Measurements from ENCODE around the gene LXN.
"Not testable (repeated sequence)": the region's sequence is repeated elsewhere in the genome, so short reads cannot be mapped to it uniquely, and the experiment has no call there.

LXN gene, protein sequence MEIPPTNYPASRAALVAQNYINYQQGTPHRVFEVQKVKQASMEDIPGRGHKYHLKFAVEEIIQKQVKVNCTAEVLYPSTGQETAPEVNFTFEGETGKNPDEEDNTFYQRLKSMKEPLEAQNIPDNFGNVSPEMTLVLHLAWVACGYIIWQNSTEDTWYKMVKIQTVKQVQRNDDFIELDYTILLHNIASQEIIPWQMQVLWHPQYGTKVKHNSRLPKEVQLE

GRCh38 chr3:158672215-158673176 lies at the start of gene LXN:
Gene LXN (minus strand): TSS chr3:158672648. CDS start chr3:158672478, 170 bp downstream.
- no peak for DNase-seq

DNA sequence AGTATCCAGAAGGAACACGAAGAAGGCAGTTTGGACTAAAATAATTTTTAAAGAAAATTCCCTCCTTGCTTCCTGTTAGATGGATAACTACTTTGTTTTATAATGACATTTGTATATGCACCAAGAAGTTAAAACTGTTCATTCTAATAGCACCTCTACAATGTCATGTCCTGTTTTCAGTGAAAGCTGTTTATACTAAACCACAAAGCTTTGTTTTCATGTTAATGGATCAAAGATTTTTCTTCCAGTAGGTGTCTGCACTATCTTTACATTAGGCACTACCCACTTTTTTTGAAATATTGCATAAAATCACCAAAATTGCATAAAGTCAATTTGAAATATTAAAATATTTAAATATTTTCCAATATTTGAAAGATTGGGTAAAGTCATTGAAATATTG lies 49.7 kb upstream of the LXN start:
- DNase-seq = no peak

DNA sequence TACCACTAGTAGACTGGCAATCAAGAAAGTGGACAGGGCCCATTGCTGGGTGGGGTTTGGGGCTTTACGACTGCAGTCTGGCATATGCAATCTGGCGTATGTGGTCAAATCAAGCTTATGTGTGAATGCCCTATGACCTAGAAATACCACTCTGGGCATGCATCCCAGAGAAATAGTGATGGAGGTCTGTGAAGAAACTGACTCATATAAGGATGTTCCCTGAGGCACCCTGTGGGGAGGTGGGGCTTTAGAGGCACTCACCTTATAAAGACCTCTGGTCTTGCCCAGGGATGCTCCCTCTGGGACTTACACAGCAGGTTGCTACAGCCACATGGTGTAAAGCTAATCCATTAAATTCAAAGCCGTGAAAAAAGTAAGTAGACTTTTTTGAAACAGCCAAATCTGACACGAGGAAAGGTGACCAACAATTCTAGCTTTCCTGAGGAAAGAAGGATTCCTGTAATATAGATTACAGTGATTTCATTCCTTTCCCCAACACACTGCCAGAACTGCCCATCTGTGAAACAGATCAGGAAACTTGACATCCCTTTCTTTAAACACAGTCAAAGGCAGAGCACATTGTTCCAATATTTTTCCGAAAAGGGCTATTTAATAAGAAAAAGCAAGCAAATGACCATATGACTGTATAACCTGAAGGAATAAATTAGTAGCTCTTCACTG lies 46.2 kb upstream of the LXN start:
- DNase-seq = no peak

GRCh38 chr3:158717576-158717975 lies 45.1 kb upstream of the LXN start:
- DNase-seq = no peak

DNA sequence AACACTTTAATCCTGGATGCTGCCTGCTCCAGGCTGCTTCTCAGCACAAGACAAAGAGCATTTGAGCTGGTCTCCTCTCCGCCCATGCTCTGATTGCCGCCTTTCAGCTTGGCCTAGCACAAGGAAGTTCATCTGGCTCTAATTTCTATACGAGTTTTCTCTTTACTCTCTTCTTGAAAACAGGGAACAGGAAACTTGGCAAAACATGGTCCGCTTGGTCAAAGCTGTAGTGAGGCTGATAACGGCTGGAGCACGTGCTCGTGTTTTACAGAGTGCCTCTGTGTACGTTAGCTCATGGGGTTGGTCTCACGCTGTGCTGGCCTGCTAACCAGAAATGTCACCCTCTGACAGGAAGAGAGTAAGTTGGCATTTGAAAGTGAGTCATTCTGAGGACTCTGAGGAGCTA lies 40.6 kb upstream of the LXN start:
- DNase-seq = no peak

GRCh38 chr3:158712443-158712842 lies 40.0 kb upstream of the LXN start:
- DNase-seq = no peak

GRCh38 chr3:158711886-158712285 lies 39.4 kb upstream of the LXN start:
- no peak for DNase-seq

DNA sequence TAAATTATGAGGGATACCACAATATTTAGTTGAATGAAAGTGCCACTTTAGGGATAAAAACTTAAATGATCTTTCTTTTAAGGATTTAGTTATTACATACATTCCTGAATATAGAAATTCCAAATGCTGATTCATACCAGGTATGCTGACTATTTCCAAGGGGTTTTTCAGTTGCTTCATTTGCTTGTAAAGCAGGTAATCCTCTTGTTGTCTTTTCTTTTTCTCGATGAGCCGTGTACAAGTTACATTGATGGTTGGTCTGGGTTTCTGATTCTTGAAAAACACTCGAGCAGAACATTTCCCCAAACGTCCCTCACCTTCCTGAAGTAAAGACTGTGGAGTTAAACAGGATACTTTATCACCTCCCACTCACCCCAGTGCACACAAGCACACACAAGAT lies 38.2 kb upstream of the LXN start:
- DNase-seq = no peak

DNA sequence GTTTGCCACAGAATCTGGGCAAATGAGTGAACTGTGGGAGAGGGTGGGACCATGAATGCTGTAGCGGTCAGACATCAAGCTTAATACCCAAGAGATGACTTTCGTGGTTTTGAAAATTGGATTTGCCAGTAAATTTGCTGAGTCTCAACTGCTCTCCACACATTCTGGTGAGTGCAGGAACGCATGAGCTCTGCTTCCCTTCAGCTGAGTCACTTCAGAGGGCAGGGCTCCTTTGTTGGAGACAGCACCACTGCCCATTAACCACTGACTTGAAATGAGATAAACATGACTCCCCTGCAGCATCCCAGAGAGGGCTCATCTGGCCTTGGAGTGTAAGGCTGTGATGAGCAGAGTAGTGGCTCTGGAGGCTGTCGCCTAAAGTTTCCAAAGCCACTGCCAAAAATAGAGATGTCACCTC lies 37.2 kb upstream of the LXN start:
- no peak for DNase-seq

DNA sequence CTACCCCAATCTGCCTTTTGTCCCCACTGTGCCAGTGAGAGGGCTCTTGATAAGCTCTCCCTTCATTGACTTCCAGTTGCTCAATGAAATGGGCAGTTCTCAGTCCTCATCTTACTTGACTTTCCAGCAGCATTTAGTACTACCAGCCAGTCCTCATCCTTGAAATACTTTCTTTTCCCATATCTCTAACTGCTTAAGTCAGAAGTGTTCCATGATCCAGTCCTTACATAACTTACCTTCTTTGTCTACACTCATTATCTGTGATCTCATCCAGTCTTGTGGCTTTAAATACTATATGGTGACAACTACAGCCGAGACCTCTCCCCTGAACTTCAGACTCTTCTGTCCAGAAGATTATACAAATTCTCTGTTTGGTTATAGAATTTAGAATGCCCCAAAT lies 31.1 kb upstream of the LXN start:
- no peak for DNase-seq

DNA sequence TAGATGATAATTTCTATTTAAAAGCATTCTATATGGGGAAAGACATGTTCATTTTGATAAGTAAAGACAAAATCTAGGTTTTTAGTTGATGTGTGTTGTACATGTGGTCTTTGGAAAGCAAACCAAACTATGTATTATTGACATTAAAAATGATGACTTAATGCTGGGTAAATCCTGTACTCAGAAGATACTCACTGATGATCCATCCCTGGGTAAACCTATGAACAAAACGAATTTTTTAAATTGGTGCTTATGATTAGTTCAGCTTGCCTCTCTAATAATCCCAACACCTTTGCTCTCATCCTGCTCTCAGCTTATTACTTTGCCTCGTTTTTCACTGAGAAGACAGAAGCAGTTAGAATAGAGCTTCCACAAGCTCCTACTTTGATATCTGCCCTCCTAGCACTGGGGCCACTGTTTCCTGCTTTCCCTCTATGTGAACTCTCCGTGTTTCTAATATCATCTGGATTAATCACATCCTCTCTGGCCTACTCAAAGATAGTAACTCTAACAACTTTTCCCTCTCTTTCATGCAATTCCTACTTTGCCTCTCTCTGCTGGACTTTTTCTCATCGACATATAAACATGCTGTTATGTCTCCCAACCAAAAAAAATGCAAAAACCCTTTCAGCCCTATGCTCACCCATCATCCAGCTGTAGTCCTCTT lies 30.5 kb upstream of the LXN start:
- no peak for DNase-seq

GRCh38 chr3:158701420-158702065 lies 29.1 kb upstream of the LXN start:
- DNase-seq = no peak

DNA sequence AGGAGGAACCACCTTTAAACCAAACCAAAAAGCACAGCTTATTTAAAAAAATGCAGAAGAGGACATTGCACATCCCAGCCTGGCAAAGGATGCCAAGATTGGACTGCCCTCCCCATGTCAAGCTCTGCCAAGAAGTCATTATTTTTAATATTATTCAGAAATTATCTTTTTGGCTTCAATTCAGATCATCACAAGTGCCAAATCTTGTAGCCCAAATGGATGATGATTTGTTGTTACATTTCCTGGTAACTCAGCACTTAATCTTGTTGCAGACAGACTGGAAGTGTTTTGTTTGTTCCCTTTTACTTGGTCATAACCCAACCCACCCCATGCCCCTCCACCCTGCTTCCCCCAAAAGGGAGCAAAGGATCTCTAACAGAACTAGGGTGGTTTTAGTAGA lies 28.1 kb upstream of the LXN start:
- DNase-seq = no peak

DNA sequence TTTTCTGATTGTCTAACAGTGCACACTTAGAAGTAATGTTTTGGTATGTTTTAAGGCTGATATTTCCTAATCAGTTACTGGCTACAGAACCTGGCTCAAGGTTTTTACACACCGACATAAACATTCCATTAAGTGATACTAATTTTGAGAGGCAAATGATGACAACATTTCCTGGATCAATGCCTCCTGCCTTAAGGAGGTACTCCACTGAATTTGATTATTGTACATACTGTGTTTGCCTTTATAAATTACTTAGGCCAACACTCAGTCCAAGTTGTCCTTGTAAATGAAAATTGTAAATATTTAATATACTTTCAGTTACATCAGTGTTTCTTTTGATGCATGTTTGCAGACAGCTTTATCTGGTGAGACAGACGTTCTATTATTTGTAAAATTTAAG lies 24.2 kb upstream of the LXN start:
- DNase-seq = no peak

DNA sequence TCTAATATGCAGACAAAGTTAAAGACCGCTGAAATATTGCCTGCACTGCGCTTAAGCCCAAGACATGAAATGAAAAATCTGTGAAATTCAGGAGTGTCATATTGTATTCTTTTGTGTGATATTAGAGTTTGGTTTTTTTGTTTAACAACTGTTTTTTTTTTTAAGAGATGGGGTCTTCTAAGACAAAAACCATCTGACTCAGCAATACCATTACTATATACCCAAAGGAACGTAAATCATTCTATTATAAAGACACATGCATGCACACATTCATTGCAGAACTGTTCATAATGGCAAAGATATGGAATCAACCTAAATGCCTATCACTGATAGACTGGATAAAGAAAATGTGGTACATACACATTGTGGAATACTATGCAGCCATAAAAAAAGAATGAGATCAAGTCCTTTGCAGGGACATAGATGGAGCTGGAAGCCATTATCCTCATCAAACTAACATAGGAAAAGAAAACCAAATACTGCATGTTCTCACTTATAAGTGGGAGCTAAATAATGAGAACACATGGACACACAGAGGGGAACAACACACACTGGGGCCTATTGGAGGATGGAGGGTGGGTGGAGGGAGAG lies 21.5 kb upstream of the LXN start:
- not testable (repeated sequence) for DNase-seq

DNA sequence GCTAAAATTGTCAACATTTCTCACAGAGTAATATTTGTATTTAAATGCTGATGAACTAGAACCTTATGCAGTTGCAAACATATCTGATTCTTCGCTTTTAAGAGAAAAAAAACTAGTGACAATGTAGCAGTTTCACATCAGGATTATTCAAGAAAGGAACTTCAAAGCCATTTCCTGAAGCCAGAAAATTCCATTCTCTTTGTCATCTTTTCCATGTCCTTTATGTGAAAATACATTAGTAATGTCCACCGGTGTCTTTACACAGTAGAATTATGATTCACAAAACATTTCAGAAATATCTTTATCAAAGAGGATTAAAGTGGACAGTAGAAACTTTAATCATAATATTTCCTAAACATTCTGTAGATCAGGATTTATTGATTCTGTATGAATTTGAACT lies 12.7 kb upstream of the LXN start:
- DNase-seq = no peak

GRCh38 chr3:158683230-158683962 lies 10.9 kb upstream of the LXN start:
- no peak for DNase-seq

DNA sequence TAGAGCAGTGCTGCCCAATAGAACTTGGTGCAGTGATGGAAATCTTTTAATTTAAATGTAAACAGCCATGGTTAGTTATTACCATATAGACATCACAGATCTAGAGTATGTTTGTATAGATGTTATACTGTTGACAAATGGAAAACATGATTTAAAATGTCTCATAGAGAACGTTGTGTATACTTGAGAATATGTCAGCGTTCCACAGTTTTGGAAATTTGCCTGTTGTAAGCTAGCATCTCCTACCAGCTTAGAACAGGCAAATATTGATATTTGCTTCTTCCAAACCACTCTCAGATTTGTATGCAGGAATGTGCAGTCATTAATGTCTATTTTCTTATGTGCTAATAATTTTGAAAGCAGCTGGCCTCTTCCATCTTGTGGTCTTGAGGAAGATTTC lies 8.4 kb upstream of the LXN start:
- no peak for DNase-seq

GRCh38 chr3:158679547-158680000 lies 7.1 kb upstream of the LXN start:
- no peak for DNase-seq

DNA sequence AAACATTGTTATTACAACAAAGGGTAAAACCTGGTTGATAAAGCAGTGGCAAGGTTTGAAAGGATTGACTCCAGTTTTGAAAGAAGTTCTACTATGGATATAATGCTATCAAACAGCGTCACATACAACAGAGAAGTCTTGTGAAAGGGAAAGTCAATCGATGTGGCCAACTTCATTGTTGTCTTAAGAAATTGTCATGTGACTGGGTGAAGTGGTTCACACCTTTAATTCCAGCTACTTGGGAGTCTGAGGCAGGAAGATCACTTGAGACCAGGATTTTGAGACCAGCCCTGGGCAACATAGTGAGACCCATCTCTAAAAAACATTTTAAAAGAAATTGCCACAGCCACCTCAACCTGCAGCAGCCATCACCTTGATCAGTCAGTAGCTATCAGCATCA lies 6.2 kb upstream of the LXN start:
- DNase-seq = no peak

DNA sequence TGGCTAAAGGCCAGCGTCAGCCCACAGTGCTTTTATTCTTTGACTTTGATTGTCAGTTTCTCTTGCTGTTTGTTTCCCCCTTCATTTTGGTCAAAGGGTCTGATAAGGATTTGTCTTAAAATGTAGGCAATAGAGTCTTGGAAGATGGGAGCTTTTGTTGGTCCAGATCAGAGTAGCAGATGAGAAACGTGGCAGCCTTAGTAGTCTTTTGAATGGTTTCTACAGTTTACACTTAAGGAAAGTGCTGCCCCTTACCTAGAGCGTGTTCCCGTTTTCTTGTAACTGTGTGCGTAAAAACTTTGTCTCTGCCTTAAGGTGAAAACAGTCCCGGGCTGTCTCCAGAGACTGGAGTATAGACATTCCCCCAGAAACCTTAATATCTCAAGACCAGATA lies 630 bp downstream of the LXN start:
- no peak for DNase-seq

- DNase-seq = no peak
Measured at GRCh38 chr3:158668506-158668905, 3.9 kb downstream of the LXN start.

All from COR-L47 (cell line).